Measurements from ENCODE around the gene RNF215.

Gene RNF215

GRCh38 chr22:30426388-30427353 is 39.5 kb upstream of the RNF215 start:
- peak; percentile 80 for DNase-seq (ENCODE audit: low read depth)
- peak; percentile 50 for TF ChIP-seq CTCF (IDR thresholded peaks at IDR 0.05; ENCODE audit: low read depth, low read length)
- TF ChIP-seq MYC (IDR thresholded peaks at IDR 0.05; ENCODE audit: low read depth, low read length): no peak
- no peak for TF ChIP-seq POLR2A (IDR thresholded peaks at IDR 0.05; ENCODE audit: extremely low read depth, insufficient read length)
- TF ChIP-seq MAX (IDR thresholded peaks at IDR 0.05; ENCODE audit: low read depth, low read length): no peak
- H3K4me3 ChIP-seq (ENCODE audit: low read depth, low read length): peak overlapping the region; percentile 72

GRCh38 chr22:30425616-30426387 is 38.6 kb upstream of the RNF215 start, which contains the start of gene MTFP1:
Gene MTFP1, plus strand, starts transcription at chr22:30425768. Its CDS starts 112 bp downstream, at chr22:30425880.
- peak within 1 kb of the TSS; percentile 72 for H3K4me3 ChIP-seq (ENCODE audit: low read depth, low read length)
- DNase-seq (ENCODE audit: low read depth): peak; percentile 81

GRCh38 chr22:30425327-30425615 is 38.1 kb upstream of the RNF215 start:
- peak overlapping the region; percentile 72 for H3K4me3 ChIP-seq (ENCODE audit: low read depth, low read length)
- no peak for DNase-seq (ENCODE audit: low read depth)
- TF ChIP-seq CTCF (IDR thresholded peaks at IDR 0.05; ENCODE audit: low read depth, low read length) (no peak), MAX (IDR thresholded peaks at IDR 0.05; ENCODE audit: low read depth, low read length) (no peak), MYC (IDR thresholded peaks at IDR 0.05; ENCODE audit: low read depth, low read length) (no peak), POLR2A (IDR thresholded peaks at IDR 0.05; ENCODE audit: extremely low read depth, insufficient read length) (no peak)

More at GRCh38 chr22:30425616-30426387, 38.6 kb upstream of the RNF215 start, which contains the start of gene MTFP1:
- TF ChIP-seq POLR2A (IDR thresholded peaks at IDR 0.05; ENCODE audit: extremely low read depth, insufficient read length): peak; percentile 35
- no peak for TF ChIP-seq CTCF (IDR thresholded peaks at IDR 0.05; ENCODE audit: low read depth, low read length)
- TF ChIP-seq MYC (IDR thresholded peaks at IDR 0.05; ENCODE audit: low read depth, low read length): peak; percentile 21
- TF ChIP-seq MAX (IDR thresholded peaks at IDR 0.05; ENCODE audit: low read depth, low read length): 0 out of 2 replicates have a peak, but pooled peaks have one; percentile 27

GRCh38 chr22:30424534-30425326 is 37.5 kb upstream of the RNF215 start:
- TF ChIP-seq MAX (IDR thresholded peaks at IDR 0.05; ENCODE audit: low read depth, low read length) (no peak), CTCF (IDR thresholded peaks at IDR 0.05; ENCODE audit: low read depth, low read length) (no peak)
- DNase-seq (ENCODE audit: low read depth): no peak

GRCh38 chr22:30423959-30424533 is 36.8 kb upstream of the RNF215 start:
- DNase-seq (ENCODE audit: low read depth): peak; percentile 99
- TF ChIP-seq MYC (IDR thresholded peaks at IDR 0.05; ENCODE audit: low read depth, low read length) (peak; percentile 84), POLR2A (IDR thresholded peaks at IDR 0.05; ENCODE audit: extremely low read depth, insufficient read length) (no peak), MAX (IDR thresholded peaks at IDR 0.05; ENCODE audit: low read depth, low read length) (peak; percentile 99), CTCF (IDR thresholded peaks at IDR 0.05; ENCODE audit: low read depth, low read length) (no peak)
- H3K4me3 ChIP-seq (ENCODE audit: low read depth, low read length): peak overlapping the region; percentile 69

More at GRCh38 chr22:30424534-30425326, 37.5 kb upstream of the RNF215 start:
- peak overlapping the region; percentile 72 for H3K4me3 ChIP-seq (ENCODE audit: low read depth, low read length)
